ENCODE results near the gene CPT2. TPM values are rescaled to one million over a fixed set of nuclear protein-coding genes. Genes with fewer than 3 reads are reported as not detected.

Gene CPT2
- total and polyA plus RNA-seq, 10 donors: 7.1 to 30.9 (median 16.8) TPM

DNA sequence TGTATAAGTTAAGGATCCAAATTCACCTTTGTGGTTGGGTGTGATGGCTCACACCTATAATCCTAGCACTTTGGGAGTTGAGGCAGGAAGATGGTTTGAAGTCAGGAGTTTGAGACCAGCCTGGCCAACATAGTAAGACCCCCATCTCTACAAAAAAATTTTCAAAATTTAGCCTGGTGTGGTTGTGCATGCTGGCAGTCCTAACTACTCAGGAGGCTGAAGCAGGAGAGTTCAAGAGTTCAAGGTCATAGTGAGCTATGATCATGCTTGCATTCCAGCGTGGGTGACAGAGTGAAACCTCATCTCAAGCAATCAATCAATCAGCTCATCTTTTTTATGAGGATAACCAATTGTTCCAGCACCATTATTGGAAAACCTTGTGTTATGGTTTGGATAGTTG is 37.7 kb upstream of the CPT2 start:
- Histone ChIP-seq H3K4me3 (no peak overlapping the region), H3K4me1 (no peaks in the 10 kb centered on the region), H3K9me3 (no peaks in the 10 kb centered on the region), H3K27ac (no peak overlapping the region), H3K36me3 (no peaks in the 10 kb centered on the region), H3K27me3 (replicated peaks in 1 of 7) (peaks cover 0 to 30% (median 0%) of the 10 kb centered on the region in 7 donors)
- no peak for DNase-seq
- intact Hi-C loops (cut with DNase I; ENCODE audit: low total_unique reads): no loop called here
- TF ChIP-seq, protein P1, sequence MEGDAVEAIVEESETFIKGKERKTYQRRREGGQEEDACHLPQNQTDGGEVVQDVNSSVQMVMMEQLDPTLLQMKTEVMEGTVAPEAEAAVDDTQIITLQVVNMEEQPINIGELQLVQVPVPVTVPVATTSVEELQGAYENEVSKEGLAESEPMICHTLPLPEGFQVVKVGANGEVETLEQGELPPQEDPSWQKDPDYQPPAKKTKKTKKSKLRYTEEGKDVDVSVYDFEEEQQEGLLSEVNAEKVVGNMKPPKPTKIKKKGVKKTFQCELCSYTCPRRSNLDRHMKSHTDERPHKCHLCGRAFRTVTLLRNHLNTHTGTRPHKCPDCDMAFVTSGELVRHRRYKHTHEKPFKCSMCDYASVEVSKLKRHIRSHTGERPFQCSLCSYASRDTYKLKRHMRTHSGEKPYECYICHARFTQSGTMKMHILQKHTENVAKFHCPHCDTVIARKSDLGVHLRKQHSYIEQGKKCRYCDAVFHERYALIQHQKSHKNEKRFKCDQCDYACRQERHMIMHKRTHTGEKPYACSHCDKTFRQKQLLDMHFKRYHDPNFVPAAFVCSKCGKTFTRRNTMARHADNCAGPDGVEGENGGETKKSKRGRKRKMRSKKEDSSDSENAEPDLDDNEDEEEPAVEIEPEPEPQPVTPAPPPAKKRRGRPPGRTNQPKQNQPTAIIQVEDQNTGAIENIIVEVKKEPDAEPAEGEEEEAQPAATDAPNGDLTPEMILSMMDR (IDR thresholded peaks at IDR 0.05 in 8 of 11, conservative IDR thresholded peaks at IDR 0.05 in 3 of 11): no peak
- TF ChIP-seq POLR2AphosphoS5 (IDR thresholded peaks at IDR 0.05) (no peak), POLR2A (IDR thresholded peaks at IDR 0.05) (no peak)
- WGBS, 5 donors: 61 to 85% (median 79%) methylated on average over 1 of the region's 1 CpG

DNA sequence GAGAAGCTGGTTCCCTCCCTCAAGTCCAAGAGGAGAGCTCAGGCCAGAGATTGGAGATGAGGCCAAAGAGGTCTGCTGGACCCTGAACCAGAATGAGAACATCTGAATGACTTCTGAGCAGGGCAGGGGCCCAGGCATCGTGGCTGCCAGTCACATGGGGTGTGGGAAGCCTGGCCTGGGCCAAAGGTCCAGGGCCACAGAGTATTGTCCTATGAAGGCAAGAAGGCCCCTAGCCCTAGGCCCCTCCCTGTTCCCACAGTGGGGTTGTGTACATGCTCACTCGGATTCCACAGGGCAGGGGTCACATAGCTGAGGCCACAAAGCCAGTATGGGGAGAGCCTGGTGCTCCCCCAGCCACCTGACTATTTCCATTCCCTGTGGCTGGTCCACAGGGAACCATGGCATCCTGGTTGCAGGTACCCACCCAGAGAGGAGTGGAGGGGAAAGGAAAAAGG is 35.7 kb upstream of the CPT2 start:
- intact Hi-C loops (cut with DNase I; ENCODE audit: low total_unique reads): no loop called here
- TF ChIP-seq, protein P1 (IDR thresholded peaks at IDR 0.05 in 8 of 11, conservative IDR thresholded peaks at IDR 0.05 in 3 of 11): no peak
- TF ChIP-seq POLR2A (IDR thresholded peaks at IDR 0.05) (no peak), POLR2AphosphoS5 (IDR thresholded peaks at IDR 0.05) (no peak)
- H3K4me1 ChIP-seq: no peaks in the 10 kb centered on the region
- no peak overlapping the region for H3K27ac ChIP-seq
- H3K4me3 ChIP-seq: no peak overlapping the region
- DNase-seq: no peak
- H3K36me3 ChIP-seq: no peaks in the 10 kb centered on the region
- no peaks in the 10 kb centered on the region for H3K9me3 ChIP-seq
- H3K27me3 ChIP-seq (replicated peaks in 1 of 7): peaks cover 0 to 48% (median 0%) of the 10 kb centered on the region in 7 donors
- 61 to 78% (median 72%) methylated on average over 1 to 2 of the region's 2 CpGs for WGBS, 5 donors

DNA sequence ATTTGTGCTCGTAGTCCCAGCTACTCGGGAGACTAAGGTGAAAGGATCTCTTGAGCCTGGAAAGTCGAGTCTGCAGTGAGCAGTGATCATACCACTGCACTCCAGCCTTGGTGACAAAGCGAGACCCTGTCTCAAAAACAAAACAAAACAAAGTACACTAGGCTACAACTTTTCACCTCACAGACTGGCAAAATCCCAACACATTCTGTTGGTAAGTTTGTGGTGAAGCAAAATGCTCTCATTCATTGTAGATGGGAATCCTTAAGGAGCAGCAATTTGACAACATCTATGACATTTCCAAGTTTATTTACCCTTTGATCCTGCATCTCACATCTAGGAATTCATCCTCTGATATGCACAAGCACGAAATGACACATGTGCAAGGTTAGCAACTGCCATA is 34.0 kb upstream of the CPT2 start:
- DNase-seq: no peak
- 77 to 86% (median 82%) methylated on average over 5 of the region's 5 CpGs for WGBS, 5 donors
- no peak overlapping the region for H3K27ac ChIP-seq
- no peaks in the 10 kb centered on the region for H3K36me3 ChIP-seq
- no peak overlapping the region for H3K4me3 ChIP-seq
- no peaks in the 10 kb centered on the region for H3K4me1 ChIP-seq
- peaks cover 0 to 55% (median 3%) of the 10 kb centered on the region in 7 donors for H3K27me3 ChIP-seq (replicated peaks in 1 of 7)
- TF ChIP-seq POLR2A (IDR thresholded peaks at IDR 0.05) (no peak), POLR2AphosphoS5 (IDR thresholded peaks at IDR 0.05) (no peak)
- TF ChIP-seq, protein P1 (IDR thresholded peaks at IDR 0.05 in 8 of 11, conservative IDR thresholded peaks at IDR 0.05 in 3 of 11): no peak
- H3K9me3 ChIP-seq: no peaks in the 10 kb centered on the region
- intact Hi-C loops (cut with DNase I; ENCODE audit: low total_unique reads): no loop called here

DNA sequence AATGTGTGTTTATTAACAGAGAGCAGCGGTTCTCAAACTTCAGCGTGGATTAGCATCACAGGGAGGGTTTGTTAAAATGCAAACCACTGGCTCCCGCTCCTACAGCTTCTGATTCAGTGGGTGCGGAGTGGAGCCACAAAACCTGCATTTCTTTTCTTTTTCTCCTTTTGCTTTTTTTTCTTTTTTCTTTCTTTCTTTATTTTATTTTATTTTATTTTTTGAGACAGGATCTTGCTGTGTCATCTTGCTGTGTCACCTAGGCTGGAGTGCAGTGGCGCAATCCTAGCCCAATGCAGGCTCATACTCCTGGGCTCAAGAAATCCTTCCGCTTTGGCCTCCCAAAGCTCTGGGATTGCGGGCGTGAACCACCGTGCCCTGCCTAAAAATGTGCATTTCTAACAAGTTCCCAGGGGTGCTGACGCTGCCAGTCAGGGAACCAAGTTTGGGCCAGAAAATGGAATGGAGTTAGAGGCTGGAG is 33.3 kb upstream of the CPT2 start:
- Histone ChIP-seq H3K27ac (no peak overlapping the region), H3K4me3 (no peak overlapping the region), H3K9me3 (no peaks in the 10 kb centered on the region), H3K36me3 (no peaks in the 10 kb centered on the region), H3K4me1 (no peaks in the 10 kb centered on the region), H3K27me3 (replicated peaks in 1 of 7) (peaks cover 0 to 55% (median 3%) of the 10 kb centered on the region in 7 donors)
- WGBS, 5 donors: 75 to 86% (median 83%) methylated on average over 10 of the region's 10 CpGs
- no peak for DNase-seq
- TF ChIP-seq POLR2A (IDR thresholded peaks at IDR 0.05) (no peak), POLR2AphosphoS5 (IDR thresholded peaks at IDR 0.05) (no peak)
- intact Hi-C loops (cut with DNase I; ENCODE audit: low total_unique reads): no loop called here

All from spleen (tissue), 11 donors.